ENCODE measurements around the gene TLCD1.
A peak's percentile ranks its signal among the peaks of the same experiment; 100 is the strongest.
"Not testable (repeated sequence)": the region's sequence is repeated elsewhere in the genome, so short reads cannot be mapped to it uniquely, and the experiment has no call there.

The TLCD1 gene

DNA sequence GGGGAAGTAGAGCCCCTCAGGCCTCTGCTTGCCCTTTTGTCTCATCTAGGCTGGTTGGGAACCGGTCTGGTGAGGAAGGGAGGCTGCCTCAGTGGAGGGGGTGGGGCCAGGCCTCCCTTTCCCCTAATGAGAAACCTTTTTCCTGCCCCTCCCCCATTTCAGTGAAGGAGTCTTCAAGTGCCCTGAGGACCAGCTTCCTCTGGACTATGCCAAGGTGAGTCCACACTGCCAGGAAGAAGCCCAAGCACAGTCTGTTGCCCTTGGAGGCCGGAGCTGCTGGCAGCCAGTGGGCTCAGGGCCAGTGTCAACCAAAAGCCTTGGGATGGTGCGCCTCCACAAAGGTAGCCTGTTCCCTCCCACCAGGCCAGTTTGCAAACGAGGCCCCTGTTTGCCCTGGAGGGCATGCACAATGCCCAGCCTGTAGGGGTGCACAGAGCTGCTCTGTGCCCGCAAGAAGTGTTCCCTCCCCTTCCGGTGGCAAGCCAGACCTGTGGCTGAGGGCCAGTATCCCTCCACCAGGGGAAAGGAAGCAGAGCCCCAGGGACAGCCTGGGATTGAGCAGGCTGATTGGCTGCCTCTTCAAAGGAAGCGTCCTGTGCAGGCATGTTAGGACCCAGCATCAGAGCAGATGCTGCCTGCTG lies 21.1 kb upstream of the TLCD1 start:
- no peak for DNase-seq (ENCODE audit: low read depth in 3 of 3)

DNA sequence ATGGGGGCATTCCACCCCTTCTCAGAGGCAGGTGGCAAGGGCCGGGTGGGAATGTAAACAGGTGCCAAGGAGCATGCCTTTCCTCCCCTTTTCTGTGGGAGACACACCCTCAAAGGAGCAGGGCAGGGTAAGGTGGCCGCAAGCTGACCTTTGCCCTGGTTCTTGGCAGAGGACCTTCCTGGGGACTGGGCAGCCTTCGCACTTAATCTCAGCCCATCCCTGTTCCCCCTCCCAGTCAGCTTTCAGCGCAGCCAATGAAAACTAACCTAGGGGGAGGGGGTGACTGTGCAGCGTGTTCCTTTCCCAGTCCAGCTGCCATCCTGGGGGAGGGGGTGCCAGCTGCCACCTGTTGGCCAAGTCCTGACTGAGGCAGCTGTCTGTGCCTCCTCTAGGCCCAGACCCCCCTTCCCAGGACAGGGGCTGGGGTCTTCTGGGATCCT lies 20.6 kb upstream of the TLCD1 start:
- no peak for DNase-seq (ENCODE audit: low read depth in 3 of 3)

DNA sequence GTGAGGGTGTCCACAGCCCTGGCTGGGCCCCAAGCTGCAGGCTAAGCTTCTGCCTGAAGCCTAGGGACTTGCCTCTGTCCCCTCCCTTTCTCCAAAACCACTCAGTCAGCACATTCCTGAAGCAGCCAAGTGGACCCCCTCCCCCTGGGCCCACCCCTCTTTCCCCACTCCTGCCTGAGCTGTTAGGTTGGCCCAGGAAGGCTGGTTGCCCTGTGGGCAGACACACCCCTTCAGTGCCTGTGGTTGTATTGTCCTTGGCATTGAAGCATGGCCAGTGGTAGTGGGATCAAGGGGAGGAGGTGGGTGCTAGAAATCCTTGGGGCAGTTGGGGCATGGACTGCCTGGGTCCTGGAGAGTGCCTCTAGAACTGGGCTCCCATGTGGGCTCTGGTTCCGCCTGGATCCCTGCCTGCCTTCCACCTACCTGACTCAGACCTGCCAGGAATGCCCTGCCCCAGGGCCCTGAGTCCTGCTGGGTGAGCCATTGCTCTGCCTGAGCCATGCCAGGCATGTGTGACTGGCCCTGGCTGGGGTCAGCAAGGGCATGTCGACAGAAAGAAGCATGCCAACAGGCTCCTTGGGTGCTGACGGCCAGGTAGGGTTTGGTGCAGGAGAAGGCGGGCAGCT lies 19.9 kb upstream of the TLCD1 start:
- no peak for DNase-seq (ENCODE audit: low read depth in 3 of 3)

DNA sequence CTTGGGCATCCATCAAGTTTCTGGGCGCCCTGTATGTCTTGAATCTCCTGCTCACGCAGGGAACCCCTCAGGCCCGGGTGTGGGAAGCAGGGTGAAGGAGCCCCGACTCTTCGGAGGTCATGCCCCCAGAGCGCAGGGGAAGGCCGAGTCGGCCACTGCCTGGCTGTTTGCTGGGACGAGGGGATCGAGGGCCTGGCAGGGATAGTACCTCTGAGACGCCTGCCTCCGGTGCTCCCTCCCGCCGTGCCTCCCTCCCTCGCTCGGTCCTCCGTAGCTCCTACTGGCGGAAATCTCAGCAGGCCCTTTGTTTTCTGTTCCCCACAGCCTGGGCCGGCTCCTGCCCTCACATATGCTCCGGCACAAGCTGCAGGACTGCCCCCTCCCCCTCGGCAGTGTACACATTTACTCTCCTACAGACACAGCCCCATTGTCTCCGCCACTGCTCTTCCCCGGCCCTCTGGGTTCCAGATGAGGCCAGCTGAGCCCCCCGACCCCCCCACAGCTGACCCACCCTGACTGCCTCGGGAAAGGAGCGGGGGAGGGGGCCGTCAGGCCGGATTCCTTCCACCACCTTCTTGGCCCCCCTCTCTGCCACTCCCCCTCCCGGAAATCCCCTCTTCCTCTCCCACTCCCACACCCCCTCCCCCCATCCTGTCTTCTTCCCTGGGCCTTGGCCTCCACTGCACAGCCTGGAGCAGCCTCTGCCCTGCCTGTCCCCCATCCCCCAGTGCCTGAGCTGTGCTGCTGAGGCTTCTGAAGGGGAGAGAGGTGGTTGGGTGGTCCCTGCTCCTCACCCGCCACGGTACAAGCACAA lies 19.1 kb upstream of the TLCD1 start:
- DNase-seq (ENCODE audit: low read depth in 3 of 3) = no peak

DNA sequence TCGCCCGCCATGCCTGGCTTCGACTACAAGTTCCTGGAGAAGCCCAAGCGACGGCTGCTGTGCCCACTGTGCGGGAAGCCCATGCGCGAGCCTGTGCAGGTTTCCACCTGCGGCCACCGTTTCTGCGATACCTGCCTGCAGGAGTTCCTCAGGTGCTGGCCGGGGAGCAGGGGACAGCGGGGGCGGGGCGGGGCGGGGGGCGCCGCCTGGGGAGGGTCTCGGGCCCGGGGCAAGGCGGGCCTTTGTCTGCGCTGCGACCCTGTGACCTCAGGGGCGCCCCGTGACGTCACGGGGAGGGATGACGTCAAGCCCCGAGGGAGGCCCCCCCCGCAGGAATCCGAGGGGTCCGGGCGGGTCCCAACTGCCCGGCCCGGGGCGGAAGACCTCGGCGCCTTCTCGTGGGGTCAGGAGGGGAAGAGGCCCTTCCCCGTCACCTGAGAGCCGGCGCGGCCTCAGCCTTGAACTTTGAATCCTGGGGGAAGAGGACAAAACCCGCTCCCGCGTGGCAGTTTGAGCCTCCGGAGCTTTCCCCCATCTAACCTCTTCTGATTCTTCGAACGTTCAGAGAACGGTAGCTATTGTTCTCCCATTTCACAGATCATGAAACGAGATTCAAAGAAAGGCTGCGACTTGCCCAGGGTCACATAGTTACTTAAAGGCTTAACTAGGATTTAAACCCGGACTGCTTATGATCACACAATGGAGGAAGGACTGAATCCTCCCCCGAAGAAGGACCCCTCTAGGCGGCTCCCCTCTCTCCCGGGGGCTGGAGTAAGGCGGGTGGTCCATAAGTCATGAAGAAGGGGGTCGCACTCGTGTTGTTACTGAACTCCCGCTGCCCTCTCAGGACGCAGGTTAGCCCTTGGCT lies 18.3 kb upstream of the TLCD1 start:
- peak; percentile 46 to 71 (median 56) for DNase-seq (ENCODE audit: low read depth in 3 of 3)

DNA sequence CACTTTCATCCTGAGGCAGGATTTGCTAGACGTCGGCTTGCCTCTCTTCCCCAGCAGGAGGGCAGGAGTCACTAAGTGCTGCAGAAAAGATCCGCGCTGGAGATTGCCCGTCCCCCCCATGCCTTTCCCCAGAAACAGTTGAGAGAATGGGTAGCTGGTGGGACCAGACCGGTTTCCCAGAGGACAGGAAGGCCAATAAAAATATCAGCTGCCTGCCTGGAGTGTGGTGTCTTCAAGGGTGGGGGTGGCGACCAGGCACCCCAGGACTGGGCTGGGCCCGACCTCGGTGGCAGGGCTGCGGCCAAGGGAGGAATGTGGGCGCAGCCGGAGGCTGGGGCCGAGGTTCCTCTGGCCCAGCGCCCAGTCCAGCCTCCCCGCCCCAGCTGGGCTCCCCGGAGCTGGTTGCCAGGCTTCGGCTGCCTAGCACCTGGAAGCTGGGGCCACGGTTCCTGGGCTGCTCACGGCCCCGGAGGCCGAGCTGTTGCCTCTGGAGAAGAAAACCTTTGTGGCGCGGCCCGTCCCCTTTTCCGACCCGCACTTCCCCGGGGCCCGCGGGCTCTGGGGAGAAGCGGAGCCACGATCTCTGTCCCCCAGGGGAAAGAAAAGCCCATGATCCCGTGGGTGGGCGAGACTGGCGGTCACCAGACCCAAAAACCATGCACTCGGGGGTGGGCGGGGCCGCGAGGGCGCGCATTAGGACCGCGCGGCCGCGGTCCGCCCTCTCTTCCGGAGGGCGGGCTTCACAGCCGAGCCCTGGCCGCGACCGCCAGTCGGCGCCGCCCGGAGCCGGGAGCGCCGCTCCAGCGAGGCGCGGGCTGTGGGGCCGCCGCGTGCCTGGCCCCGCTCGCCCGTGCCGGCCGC lies 17.4 kb upstream of the TLCD1 start, which contains the start of gene TRAF4:
Gene TRAF4 (plus strand): TSS at position 769 of the 861 bp plus-strand sequence. CDS start 102 bp downstream, outside the sequence.
- peak; percentile 62 to 72 (median 65) for DNase-seq (ENCODE audit: low read depth in 3 of 3)

DNA sequence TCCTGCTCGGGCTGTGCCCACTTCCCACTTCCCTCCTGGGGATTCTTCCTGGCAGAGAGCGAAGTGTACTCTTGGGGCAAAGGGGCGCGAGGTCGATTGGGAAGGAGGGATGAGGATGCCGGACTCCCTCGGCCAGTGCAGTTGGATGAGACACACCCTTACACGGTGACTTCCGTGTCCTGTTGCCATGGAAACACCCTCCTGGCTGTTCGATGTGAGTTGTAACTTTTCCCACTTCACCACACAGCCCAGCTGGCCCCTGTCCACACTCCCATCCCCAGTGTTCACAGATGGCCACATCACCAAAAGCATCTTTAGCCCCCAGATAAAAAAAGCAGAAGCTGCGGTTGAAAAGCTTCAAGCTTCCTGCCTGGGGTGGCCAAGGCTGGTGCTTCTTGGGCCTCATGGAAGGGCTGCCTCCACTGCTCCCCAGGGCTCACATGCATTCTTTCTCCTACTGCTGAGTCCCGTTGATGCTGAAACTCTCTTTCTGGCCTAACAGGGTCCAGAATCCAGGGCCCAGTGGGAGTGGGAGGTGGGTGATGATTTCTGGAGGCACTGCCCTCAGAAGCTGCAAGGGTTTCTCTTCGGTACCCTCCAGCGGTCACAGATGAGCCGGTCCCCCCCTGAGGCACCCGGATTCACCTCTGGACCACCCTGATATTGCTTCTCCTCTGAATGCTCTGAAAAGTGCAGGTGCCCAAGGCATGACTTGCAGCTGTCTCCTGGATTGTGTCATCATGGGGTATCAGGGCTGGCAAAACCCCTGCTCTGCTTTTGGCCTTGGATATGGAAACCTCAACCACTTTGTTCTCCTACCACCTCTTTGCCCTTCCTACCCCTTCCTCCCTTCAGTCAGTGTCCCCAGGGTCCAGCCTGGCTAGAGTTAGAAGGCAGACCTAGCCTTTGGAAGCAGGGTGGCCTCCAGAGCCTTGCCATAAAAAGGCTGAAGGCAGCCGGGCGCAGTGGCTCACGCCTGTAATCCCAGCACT lies 15.6 kb upstream of the TLCD1 start:
- DNase-seq (ENCODE audit: low read depth in 3 of 3) = no peak

DNA sequence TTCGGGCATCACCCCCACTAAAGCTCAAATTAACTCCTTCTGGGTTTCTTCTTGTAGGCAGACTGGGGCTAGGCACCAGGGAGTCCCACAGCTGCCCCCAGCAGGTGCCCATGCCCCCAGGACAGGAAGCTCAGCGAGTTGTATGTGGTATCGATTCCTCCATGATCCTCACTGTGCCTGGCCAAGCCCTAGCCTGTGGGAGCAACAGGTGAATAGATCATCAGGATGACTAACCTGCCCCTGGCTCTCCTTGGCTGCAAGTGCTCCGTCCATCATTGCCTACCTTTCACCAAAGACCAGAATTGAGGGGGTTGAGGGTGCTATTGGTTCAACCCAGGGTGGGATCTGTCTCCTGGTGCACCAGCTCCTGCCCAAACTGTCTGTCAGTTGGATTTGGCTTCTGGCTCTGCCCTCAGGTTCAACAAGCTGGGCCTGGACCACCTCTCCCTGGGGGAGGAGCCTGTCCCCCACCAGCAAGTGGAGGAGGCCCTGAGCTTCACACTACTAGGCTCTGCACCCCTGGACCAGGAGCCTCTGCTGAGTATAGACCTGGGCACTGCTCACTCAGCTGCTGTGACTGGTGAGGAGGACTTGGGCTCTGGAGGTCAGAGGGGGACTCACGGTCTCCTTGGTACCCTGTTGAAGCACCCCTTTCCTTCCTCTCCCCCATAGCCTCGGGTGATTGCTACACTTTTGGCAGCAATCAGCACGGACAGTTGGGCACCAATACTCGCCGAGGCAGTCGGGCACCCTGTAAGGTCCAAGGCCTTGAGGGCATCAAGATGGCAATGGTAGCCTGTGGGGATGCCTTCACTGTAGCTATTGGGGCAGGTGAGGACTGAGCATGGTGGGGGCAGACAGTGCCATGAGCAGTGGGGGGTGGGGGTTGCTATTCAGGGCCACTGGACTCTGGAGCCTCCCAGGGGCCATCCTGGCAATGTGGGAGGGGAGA lies 14.6 kb upstream of the TLCD1 start:
- DNase-seq (ENCODE audit: low read depth in 3 of 3) = no peak

DNA sequence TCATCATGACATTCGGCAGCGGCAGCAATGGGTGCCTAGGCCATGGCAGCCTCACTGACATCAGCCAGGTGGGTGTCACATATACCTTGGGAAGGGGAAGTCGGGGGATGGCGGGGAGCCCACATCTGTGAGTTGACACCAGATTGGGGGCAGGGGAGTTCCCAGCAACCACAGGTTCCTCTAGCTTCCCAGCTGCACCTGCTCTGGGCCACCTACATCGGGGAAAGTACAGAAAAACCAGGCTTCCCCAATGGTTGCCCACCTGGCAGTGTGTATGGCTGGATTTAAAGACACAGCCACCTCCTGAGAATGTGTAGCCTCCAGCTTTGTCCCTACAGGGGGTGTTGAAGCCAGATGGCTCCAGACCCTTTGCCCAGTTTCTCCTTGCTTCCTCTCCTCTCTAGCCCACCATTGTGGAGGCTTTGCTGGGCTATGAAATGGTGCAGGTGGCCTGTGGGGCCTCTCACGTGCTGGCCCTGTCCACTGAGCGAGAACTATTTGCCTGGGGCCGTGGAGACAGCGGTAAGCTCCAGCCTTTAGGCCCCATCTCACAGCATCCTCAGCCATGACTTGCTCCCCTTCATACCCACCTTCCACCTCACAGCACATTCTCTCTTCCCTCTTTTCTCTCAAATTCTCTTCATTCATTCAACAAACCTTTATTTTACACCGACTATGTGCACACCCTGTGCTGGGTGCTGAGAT lies 12.8 kb upstream of the TLCD1 start:
- DNase-seq (ENCODE audit: low read depth in 3 of 3) = peak in 2 of 3 experiments; percentile 61 to 65

DNA sequence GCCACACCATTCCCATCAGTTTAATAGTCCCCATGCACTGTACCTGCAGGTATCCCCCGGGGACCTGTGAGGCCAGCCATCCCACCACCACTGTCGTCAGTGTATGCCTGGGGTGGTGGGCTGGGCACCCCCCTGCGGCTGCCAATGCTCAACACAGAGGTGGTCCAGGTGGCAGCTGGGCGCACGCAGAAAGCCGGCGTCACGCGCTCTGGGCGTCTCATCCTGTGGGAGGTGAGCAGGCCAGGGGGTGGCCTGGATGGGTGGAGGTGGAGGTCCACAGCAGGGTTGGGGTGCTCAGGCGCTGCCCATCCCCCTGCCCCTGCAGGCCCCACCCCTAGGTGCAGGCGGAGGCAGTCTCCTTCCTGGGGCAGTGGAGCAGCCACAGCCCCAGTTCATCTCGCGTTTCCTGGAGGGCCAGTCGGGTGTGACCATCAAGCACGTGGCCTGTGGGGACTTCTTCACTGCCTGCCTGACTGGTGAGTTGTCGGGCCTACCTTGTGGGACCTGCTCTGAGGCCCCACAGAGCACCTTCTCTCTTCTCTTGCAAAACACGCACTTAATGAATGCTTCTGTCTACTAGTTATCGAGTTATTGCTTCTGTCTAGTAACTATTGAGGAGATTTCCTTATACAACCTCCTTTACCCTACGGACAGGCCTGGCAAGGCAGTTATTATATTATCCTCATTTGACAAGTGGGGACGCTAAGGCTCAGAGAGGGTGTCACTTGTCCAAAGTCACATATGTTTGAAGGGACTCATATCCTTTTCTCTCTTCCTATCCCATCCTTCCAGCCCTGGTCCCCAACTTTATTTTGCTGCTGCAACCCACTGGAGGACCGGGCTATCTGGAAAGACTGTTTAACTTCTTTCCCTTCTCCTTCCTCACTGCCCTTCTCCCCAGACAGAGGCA lies 12.0 kb upstream of the TLCD1 start:
- DNase-seq (ENCODE audit: low read depth in 3 of 3) = no peak

DNA sequence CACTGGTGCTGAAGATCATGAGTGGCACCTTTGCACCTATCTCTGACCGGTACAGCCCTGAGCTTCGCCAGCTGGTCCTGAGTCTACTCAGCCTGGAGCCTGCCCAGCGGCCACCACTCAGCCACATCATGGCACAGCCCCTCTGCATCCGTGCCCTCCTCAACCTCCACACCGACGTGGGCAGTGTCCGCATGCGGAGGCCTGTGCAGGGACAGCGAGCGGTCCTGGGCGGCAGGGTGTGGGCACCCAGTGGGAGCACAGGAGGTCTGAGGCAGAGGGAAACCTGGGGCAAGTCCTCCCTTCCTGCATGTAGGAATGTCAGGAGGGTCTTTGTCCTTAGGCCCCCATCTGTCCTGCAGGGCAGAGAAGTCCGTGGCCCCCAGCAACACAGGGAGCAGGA lies 11.3 kb upstream of the TLCD1 start:
- no peak for DNase-seq (ENCODE audit: low read depth in 3 of 3)

DNA sequence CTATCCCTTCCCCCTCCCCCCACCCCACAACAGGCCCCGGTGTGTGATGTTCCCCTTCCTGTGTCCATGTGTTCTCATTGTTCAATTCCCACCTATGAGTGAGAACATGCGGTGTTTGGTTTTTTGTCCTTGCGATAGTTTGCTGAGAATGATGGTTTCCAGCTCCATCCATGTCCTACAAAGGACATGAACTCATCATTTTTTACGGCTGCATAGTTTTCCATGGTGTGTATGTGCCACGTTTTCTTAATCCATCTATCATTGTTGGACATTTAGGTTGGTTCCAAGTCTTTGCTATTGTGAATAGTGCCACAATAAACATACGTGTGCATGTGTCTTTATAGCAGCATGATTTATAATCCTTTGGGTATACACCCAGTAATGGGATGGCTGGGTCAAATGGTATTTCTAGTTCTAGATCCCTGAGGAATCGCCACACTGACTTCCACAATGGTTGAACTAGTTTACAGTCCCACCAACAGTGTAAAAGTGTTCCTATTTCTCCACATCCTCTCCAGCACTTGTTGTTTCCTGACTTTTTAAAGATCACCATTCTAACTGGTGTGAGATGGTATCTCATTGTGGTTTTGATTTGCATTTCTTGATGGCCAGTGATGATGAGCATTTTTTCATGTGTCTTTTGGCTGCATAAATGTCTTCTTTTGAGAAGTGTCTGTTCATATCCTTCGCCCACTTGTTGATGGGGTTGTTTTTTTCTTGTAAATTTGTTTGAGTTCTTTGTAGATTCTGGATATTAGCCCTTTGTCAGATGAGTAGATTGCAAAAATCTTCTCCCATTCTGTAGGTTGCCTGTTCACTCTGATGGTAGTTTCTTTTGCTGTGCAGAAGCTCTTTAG lies 10.1 kb upstream of the TLCD1 start:
- not testable (repeated sequence) for DNase-seq (ENCODE audit: low read depth in 3 of 3)

DNA sequence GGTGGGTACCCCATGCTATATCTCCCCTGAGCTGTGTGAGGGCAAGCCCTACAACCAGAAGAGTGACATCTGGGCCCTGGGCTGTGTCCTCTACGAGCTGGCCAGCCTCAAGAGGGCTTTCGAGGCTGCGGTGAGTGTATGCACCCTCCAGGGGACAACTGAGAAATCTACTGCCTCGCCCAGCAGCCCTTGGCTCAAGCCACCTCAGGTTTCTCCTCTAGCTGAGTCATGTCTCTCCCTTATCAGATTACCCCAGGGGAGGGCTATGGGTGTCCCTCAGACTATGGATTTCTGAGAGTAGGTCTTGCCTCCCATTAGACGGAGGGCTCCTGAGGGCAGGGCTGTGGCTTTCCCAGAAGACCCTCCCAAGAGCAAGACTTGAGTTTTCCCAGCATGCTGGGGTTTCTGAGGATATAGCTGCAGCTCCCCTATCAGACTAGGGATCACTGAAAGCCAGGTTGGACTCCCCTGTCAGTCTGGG lies 9.2 kb upstream of the TLCD1 start:
- DNase-seq (ENCODE audit: low read depth in 3 of 3) = no peak

DNA sequence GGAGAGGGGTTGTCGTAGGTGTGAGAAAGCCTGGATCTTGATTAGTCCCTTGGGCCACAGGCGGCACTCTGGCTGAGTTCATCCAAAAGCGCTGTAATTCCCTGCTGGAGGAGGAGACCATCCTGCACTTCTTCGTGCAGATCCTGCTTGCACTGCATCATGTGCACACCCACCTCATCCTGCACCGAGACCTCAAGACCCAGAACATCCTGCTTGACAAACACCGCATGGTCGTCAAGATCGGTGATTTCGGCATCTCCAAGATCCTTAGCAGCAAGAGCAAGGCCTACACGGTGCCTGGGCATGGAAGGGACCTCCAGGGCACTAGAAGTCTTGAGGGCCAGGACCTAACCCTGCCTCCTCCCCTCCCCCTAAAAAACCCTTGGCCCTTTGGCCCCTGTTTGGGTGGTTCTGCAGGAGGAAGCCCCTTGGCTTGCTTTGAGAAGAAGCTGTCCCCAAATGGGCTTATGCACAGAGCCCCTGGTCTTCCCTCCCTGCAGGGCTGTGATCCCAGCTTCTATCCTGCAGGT lies 8.7 kb upstream of the TLCD1 start:
- no peak for DNase-seq (ENCODE audit: low read depth in 3 of 3)

DNA sequence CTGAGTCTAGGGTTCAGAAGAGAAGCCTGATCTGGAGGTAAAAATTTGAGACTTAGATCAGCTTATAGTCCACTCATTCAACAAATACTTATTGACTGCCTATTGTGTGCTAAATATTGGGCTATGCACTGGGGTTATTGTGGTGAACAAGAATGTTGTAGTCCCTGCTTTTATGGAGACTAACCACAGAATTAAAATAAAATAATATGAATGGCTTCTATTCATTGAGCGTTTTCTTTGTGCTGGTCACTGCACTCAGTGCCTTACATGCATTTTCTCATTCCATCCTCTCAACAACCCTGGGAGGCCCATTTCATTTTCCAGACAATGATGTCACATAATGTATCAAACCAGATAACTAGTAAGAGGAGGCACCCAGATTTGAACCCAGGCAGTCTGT lies 7.3 kb upstream of the TLCD1 start:
- no peak for DNase-seq (ENCODE audit: low read depth in 3 of 3)
